H9 (cell line): ENCODE measurements around the gene RPL18. TPM values are rescaled to one million over a fixed set of nuclear protein-coding genes. Genes with fewer than 3 reads are reported as not detected.

Source experiments
- DNase-seq: peaks from one replicate; pipeline ENCODE4 v3.0.0-alpha.2; 2017
- H2AFZ ChIP-seq: one replicate; pipeline ENCODE4 v1.6.1; 2013; ENCODE audit warnings: mild to moderate bottlenecking, low read length, control low read depth, moderate library complexity
- H2AK5ac ChIP-seq: 2 replicates; pipeline ENCODE4 v1.6.1; 2013; ENCODE audit warnings: low read length, control low read depth, mixed read lengths; ENCODE audit not compliant: insufficient read length
- H2BK120ac ChIP-seq: one replicate; pipeline ENCODE4 v1.6.1; 2013; ENCODE audit warnings: low read depth, mild to moderate bottlenecking, low read length, control low read depth, inconsistent platforms; ENCODE audit not compliant: poor library complexity, severe bottlenecking
- H2BK12ac ChIP-seq: 2 replicates; pipeline ENCODE4 v1.6.1; 2013; ENCODE audit warnings: low read length, control low read depth, mixed read lengths, low read depth; ENCODE audit not compliant: insufficient read length
- H2BK15ac ChIP-seq: 2 replicates; pipeline ENCODE4 v1.6.1; 2013; ENCODE audit warnings: low read depth, low read length, control low read depth
- H2BK20ac ChIP-seq: one replicate; pipeline ENCODE4 v1.6.1; 2013; ENCODE audit warnings: low read depth, mild to moderate bottlenecking, low read length, control low read depth, inconsistent platforms; ENCODE audit not compliant: poor library complexity, severe bottlenecking
- H2BK5ac ChIP-seq: 2 replicates; pipeline ENCODE4 v1.6.1; 2013; ENCODE audit warnings: low read length, control low read depth, mixed read lengths; ENCODE audit not compliant: insufficient read length
- H3K14ac ChIP-seq: 2 replicates; pipeline ENCODE4 v1.6.1; 2013; ENCODE audit warnings: low read length, control low read depth; ENCODE audit not compliant: insufficient read depth
- H3K18ac ChIP-seq: 2 replicates; pipeline ENCODE4 v1.6.1; 2013; ENCODE audit warnings: low read depth, mild to moderate bottlenecking, mixed read lengths, low read length, control low read depth; ENCODE audit not compliant: insufficient read length
- H3K23ac ChIP-seq: 2 replicates; pipeline ENCODE4 v1.6.1; 2013; ENCODE audit warnings: low read length, control low read depth, mixed read lengths, low read depth; ENCODE audit not compliant: insufficient read length
- H3K23me2 ChIP-seq: 2 replicates; pipeline ENCODE4 v1.6.1; 2013; ENCODE audit warnings: low read depth, mild to moderate bottlenecking, mixed read lengths, low read length, control low read depth; ENCODE audit not compliant: insufficient read length, poor library complexity, severe bottlenecking
- H3K27ac ChIP-seq: 2 replicates; pipeline ENCODE4 v1.5.1; 2013; ENCODE audit warnings: low read length, control low read depth, mixed read lengths, low read depth; ENCODE audit not compliant: insufficient read length
- H3K27me3 ChIP-seq: 2 replicates; pipeline ENCODE4 v1.6.1; 2013; ENCODE audit warnings: low read length, control low read depth, inconsistent platforms; ENCODE audit not compliant: insufficient read depth
- H3K4ac ChIP-seq: 2 replicates; pipeline ENCODE4 v1.6.1; 2013; ENCODE audit warnings: low read depth, mild to moderate bottlenecking, control low read depth, inconsistent platforms, low read length, moderate library complexity
- H3K4me1 ChIP-seq: 2 replicates; pipeline ENCODE4 v1.6.1; 2013; ENCODE audit warnings: low read length, control low read depth, inconsistent platforms; ENCODE audit not compliant: insufficient read depth
- H3K4me2 ChIP-seq: 2 replicates; pipeline ENCODE4 v1.6.1; 2013; ENCODE audit warnings: low read length, control low read depth, mixed read lengths; ENCODE audit not compliant: insufficient read length, insufficient read depth
- H3K56ac ChIP-seq: 2 replicates; pipeline ENCODE4 v1.6.1; 2013; ENCODE audit warnings: low read depth, mild to moderate bottlenecking, mixed read lengths, low read length, control low read depth; ENCODE audit not compliant: insufficient read length
- H3K79me1 ChIP-seq: 2 replicates; pipeline ENCODE4 v1.6.1; 2013; ENCODE audit warnings: low read depth, mild to moderate bottlenecking, moderate library complexity, low read length, control low read depth, inconsistent platforms; ENCODE audit not compliant: insufficient read depth, poor library complexity, severe bottlenecking
- H3K79me2 ChIP-seq: 2 replicates; pipeline ENCODE4 v1.6.1; 2013; ENCODE audit warnings: low read length, control low read depth, inconsistent platforms; ENCODE audit not compliant: insufficient read depth
- H3K9ac ChIP-seq: 2 replicates; pipeline ENCODE4 v1.6.1; 2013; ENCODE audit warnings: low read length, control low read depth, mixed read lengths; ENCODE audit not compliant: insufficient read length; ENCODE audit errors: extremely low read depth
- H3K9me3 ChIP-seq: one replicate; pipeline ENCODE4 v1.6.1; 2013; ENCODE audit warnings: low read depth, low read length, inconsistent platforms; ENCODE audit not compliant: control insufficient read depth
- H3T11ph ChIP-seq: one replicate; pipeline ENCODE4 v1.6.1; 2013; ENCODE audit warnings: mild to moderate bottlenecking, low read length, control low read depth, inconsistent platforms
- H4K20me1 ChIP-seq: one replicate; pipeline ENCODE4 v1.6.1; 2013; ENCODE audit not compliant: control insufficient read depth, insufficient read length, insufficient read depth
- H4K5ac ChIP-seq: 2 replicates; pipeline ENCODE4 v1.6.1; 2013; ENCODE audit warnings: low read depth, mild to moderate bottlenecking, mixed read lengths, low read length, control low read depth; ENCODE audit not compliant: insufficient read length
- H4K8ac ChIP-seq: replicated peaks from 2 replicates; pipeline ENCODE4 v1.6.1; 2013; ENCODE audit warnings: low read length, control low read depth, mixed read lengths, low read depth; ENCODE audit not compliant: insufficient read length
- H4K91ac ChIP-seq: 2 replicates; pipeline ENCODE4 v1.6.1; 2013; ENCODE audit warnings: low read depth, mild to moderate bottlenecking, moderate library complexity, mixed read lengths, low read length, control low read depth; ENCODE audit not compliant: insufficient read length
- H3K27ac Mint-ChIP-seq, 3 experiments: 2 replicates in 2 of 3; 3 replicates in 1 of 3; pipeline ENCODE4 v1.8.0; 2020 to 2021; ENCODE audit warnings: mixed read lengths in 3 of 3, mild to moderate bottlenecking in 1 of 3, moderate library complexity in 1 of 3
- H3K27me3 Mint-ChIP-seq: 2 replicates; pipeline ENCODE4 v1.8.0; 2021; ENCODE audit warnings: low read depth, mild to moderate bottlenecking, moderate library complexity, mixed read lengths
- H3K36me3 Mint-ChIP-seq, 3 experiments: 2 replicates in 2 of 3; 3 replicates in 1 of 3; pipeline ENCODE4 v1.8.0; 2020 to 2021; ENCODE audit warnings: low read depth in 3 of 3, mixed read lengths in 3 of 3; ENCODE audit not compliant: insufficient read depth in 1 of 3
- H3K4me1 Mint-ChIP-seq, 2 experiments: 2 replicates each; pipeline ENCODE4 v1.8.0; 2020; ENCODE audit warnings: mixed read lengths in 2 of 2
- H3K4me3 Mint-ChIP-seq, 2 experiments: 2 replicates in 1 of 2; 3 replicates in 1 of 2; pipeline ENCODE4 v1.8.0; 2020 to 2021; ENCODE audit warnings: mild to moderate bottlenecking in 2 of 2, mixed read lengths in 2 of 2, moderate library complexity in 1 of 2
- H3K9me3 Mint-ChIP-seq, 2 experiments: 2 replicates in 1 of 2; 3 replicates in 1 of 2; pipeline ENCODE4 v1.8.0; 2020; ENCODE audit warnings: mild to moderate bottlenecking in 2 of 2, mixed read lengths in 2 of 2, moderate library complexity in 1 of 2
- CTCF ChIP-seq: fragments of 200-600 bp; sonication (generic); conservative IDR thresholded peaks from 3 replicates; pipeline ENCODE4 v1.8.0; 2021; ENCODE audit warnings: antibody characterized with exemption, mild to moderate bottlenecking
- WGBS: extraction: QIAGEN DNeasy Blood & Tissue Kit; methylation state at CpG from one replicate; pipeline ENCODE4 v1.1.7; 2013; ENCODE audit warnings: missing lambda C conversion rate, low lambda C conversion rate, mixed read lengths; ENCODE audit not compliant: insufficient read length; ENCODE audit errors: extremely low coverage; 5-methylcytosine and 5-hydroxymethylcytosine counted together
- total RNA-seq: library from RNA; stranded (reverse); gene quantifications from 2 replicates; pipeline ENCODE4 v1.2.1, GENCODE V29; 2021

The RPL18 gene
- total RNA-seq, 1 experiment from 2014 or later: 1,855 TPM

- no peak overlapping the region for H4K91ac ChIP-seq
- no peak overlapping the region for H2BK5ac ChIP-seq
- H3K4me2 ChIP-seq: no peak overlapping the region
- H3K27me3 ChIP-seq: no peaks in the 10 kb centered on the region
- peaks cover 9% of the 10 kb centered on the region for H3K23me2 ChIP-seq
- H4K20me1 ChIP-seq: no peaks in the 10 kb centered on the region
- peaks cover 41% of the 10 kb centered on the region for H3K27me3 Mint-ChIP-seq
- H2BK120ac ChIP-seq: no peak overlapping the region
- H2BK12ac ChIP-seq: no peak overlapping the region
- H3K56ac ChIP-seq: no peak overlapping the region
- no peak overlapping the region for H3K4ac ChIP-seq
- no CpG with 5 or more reads among the region's 5 CpGs for WGBS
- no peak overlapping the region for H3K27ac ChIP-seq
- H3K79me1 ChIP-seq: no peaks in the 10 kb centered on the region
- no peaks in the 10 kb centered on the region; a peak in 1 of 5 replicates for H3K9me3 Mint-ChIP-seq
- peaks cover 7 to 8% of the 10 kb centered on the region in 2 experiments; a peak in 3 of 4 replicates for H3K4me1 Mint-ChIP-seq
- H3T11ph ChIP-seq: no peak overlapping the region
- H3K9me3 ChIP-seq: no peaks in the 10 kb centered on the region
- no peaks in the 10 kb centered on the region for H3K4me1 ChIP-seq
- no peak overlapping the region for H2BK15ac ChIP-seq
- no peaks in the 10 kb centered on the region for H3K36me3 Mint-ChIP-seq
- no peak overlapping the region for H2BK20ac ChIP-seq
- no peak overlapping the region; the same call in 1 of the 2 replicates for H3K14ac ChIP-seq
- H3K4me3 Mint-ChIP-seq: 0 out of 5 replicates have a peak overlapping the region, but pooled peaks of 1 of the 2 experiments have one; percentile 26
- no peak overlapping the region for H2AFZ ChIP-seq
- no peak overlapping the region for H3K23ac ChIP-seq
- DNase-seq: no peak
- peak; percentile 40 for TF ChIP-seq CTCF
- H2AK5ac ChIP-seq: no peak overlapping the region
- no peak overlapping the region for H3K18ac ChIP-seq
- no peak overlapping the region for H3K9ac ChIP-seq
- no peak overlapping the region for H3K27ac Mint-ChIP-seq
- no peak overlapping the region for H4K8ac ChIP-seq
- H4K5ac ChIP-seq: no peak overlapping the region
- no peaks in the 10 kb centered on the region for H3K79me2 ChIP-seq
Measured at GRCh38 chr19:48591021-48591420, 28.0 kb downstream of the RPL18 start.
